Measurements from ENCODE around the gene CAPN11.

CAPN11 gene

DNA sequence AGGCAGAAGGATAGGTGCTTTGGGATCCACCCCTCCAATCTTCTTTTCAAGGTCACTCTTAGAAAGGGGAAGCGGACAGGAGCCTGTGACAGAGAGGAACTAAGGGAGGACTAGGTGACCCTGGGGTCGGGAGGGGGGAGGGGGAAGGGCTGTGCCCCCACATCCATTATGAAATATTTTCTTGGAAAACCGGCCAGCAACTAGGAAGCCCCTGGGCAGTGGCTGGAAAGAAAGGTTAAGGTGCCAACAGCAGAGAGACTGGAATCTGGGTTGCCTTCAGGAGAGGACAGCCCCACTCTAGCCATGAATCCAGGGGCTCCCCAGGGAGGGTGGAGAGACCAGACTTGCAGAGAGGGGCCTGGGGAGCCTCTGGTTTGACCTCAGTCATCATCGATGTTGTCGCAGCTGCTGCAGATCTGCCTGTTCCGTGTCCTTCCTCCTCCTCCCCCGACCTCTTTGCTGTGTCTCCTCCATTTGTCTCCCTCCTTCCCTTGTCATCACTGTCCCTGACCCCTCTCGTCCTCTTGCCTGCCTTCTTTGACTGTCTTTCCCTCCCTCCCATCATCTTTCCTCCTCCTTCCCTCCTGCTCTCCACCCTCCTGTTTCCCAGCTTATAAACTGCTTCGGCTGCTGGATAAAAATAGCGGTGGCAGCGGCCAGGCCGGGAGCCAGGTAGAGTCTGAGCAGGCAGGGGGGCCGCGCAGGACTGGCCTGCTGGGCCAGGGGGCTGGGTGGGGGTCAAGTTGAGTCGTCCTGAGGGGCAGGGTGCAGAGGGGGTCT is 67.9 kb downstream of the CAPN11 start:
- no peak overlapping the region for H3K4me3 ChIP-seq (ENCODE audit: low read depth in 1 of 2, low read length in 2 of 2)
- ATAC-seq (ENCODE audit: insufficient read depth, low read depth): no peak

DNA sequence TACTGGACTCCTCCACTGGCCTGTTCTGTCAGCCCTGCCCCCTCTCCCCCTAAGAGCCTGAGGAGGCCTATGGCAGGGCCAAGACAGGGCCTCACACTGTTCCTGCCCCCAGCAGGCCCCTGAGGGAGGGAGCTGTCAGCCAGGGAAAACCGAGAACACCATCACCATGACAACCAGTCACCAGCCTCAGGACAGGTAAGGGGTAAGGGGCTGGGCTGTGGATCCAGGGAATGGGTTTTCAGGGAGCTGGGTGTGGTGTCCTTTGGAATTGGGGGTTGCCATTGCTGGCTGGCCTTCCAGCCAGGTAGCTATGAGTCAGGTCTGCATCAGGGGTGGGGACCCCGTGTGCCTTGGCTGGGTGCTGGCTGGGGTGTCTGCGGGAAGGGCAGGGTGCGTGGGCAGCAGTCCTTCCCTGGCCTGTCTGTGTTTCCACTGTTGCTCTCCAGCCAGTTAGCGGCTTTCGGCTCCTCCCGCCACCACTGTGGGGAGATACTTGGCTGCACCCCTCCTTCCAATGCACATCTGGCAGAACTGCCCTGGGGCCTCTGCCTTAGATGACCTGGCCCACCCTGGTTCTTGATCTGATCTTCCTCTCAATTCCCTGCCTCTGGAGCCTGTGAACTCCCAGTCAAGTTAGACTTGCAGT is 68.7 kb downstream of the CAPN11 start:
- TF ChIP-seq EZH2 (IDR thresholded peaks at IDR 0.05; ENCODE audit: borderline replicate concordance, low read depth, low read length, severe bottlenecking): no peak
- TF ChIP-seq, protein P1, sequence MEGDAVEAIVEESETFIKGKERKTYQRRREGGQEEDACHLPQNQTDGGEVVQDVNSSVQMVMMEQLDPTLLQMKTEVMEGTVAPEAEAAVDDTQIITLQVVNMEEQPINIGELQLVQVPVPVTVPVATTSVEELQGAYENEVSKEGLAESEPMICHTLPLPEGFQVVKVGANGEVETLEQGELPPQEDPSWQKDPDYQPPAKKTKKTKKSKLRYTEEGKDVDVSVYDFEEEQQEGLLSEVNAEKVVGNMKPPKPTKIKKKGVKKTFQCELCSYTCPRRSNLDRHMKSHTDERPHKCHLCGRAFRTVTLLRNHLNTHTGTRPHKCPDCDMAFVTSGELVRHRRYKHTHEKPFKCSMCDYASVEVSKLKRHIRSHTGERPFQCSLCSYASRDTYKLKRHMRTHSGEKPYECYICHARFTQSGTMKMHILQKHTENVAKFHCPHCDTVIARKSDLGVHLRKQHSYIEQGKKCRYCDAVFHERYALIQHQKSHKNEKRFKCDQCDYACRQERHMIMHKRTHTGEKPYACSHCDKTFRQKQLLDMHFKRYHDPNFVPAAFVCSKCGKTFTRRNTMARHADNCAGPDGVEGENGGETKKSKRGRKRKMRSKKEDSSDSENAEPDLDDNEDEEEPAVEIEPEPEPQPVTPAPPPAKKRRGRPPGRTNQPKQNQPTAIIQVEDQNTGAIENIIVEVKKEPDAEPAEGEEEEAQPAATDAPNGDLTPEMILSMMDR (IDR thresholded peaks at IDR 0.05; ENCODE audit: borderline replicate concordance, extremely low read depth, low read length, poor library complexity, severe bottlenecking): no peak
- H3K4me2 ChIP-seq (ENCODE audit: insufficient read depth, low read length): no peak overlapping the region

More for the DNA sequence above, 67.9 kb downstream of the CAPN11 start:
- no peak for DNase-seq
- peaks cover 45% of the 10 kb centered on the region for H3K4me1 ChIP-seq (ENCODE audit: insufficient read depth, low read length)
- H3K9me3 ChIP-seq (ENCODE audit: insufficient read depth, low read length, severe bottlenecking): no peaks in the 10 kb centered on the region
- peaks cover 27% of the 10 kb centered on the region for H4K20me1 ChIP-seq (ENCODE audit: insufficient read depth, low read length)
- TF ChIP-seq, protein P1 (IDR thresholded peaks at IDR 0.05; ENCODE audit: borderline replicate concordance, extremely low read depth, low read length, poor library complexity, severe bottlenecking): no peak
- TF ChIP-seq EZH2 (IDR thresholded peaks at IDR 0.05; ENCODE audit: borderline replicate concordance, low read depth, low read length, severe bottlenecking): no peak
- peaks cover 36% of the 10 kb centered on the region for H3K36me3 ChIP-seq (ENCODE audit: insufficient read depth, low read length)
- H3K27me3 ChIP-seq (ENCODE audit: insufficient read depth, low read length, poor library complexity): no peaks in the 10 kb centered on the region
- peaks cover 23% of the 10 kb centered on the region for H3K79me2 ChIP-seq (ENCODE audit: insufficient read depth, low read length)
- peak overlapping the region; percentile 39; the same call in 1 of the 2 replicates for H3K4me2 ChIP-seq (ENCODE audit: insufficient read depth, low read length)
- H3K9ac ChIP-seq (ENCODE audit: low read depth, low read length): peak overlapping the region; percentile 35; the same call in 1 of the 2 replicates
- no peak overlapping the region for H2AFZ ChIP-seq (ENCODE audit: low read depth, low read length)
- H3K27ac ChIP-seq (ENCODE audit: low read length): no peak overlapping the region

DNA sequence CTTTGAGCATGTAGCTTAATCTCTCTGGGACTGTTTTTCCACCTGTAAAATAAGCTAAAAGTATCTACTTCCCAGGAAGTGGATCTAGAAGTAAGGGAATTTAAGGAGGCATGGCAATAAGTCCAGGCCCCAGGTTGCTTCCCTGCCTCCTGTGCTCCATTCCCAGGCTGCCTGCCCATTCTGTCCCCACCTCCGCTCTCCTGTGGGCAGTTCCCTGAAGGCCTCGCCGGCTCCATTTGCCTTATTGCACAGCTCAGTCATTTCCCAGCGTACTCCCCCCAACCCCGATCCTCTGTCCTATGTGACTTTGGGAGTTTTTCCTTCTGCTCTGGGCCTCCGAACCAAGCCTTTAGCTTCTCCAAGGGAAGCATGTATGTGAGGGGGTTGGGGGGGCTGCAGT is 69.4 kb downstream of the CAPN11 start:
- H3K27me3 ChIP-seq (ENCODE audit: insufficient read depth, low read length, poor library complexity): no peaks in the 10 kb centered on the region
- H3K9me3 ChIP-seq (ENCODE audit: insufficient read depth, low read length, severe bottlenecking): no peaks in the 10 kb centered on the region
- no peak overlapping the region for H2AFZ ChIP-seq (ENCODE audit: low read depth, low read length)
- H4K20me1 ChIP-seq (ENCODE audit: insufficient read depth, low read length): peaks cover 27% of the 10 kb centered on the region
- DNase-seq: no peak
- ATAC-seq (ENCODE audit: insufficient read depth, low read depth): no peak
- H3K9ac ChIP-seq (ENCODE audit: low read depth, low read length): no peak overlapping the region
- H3K4me3 ChIP-seq (ENCODE audit: low read depth in 1 of 2, low read length in 2 of 2): no peak overlapping the region
- peaks cover 50% of the 10 kb centered on the region for H3K36me3 ChIP-seq (ENCODE audit: insufficient read depth, low read length)
- TF ChIP-seq, protein P1 (IDR thresholded peaks at IDR 0.05; ENCODE audit: borderline replicate concordance, extremely low read depth, low read length, poor library complexity, severe bottlenecking): no peak
- H3K4me2 ChIP-seq (ENCODE audit: insufficient read depth, low read length): no peak overlapping the region
- H3K27ac ChIP-seq (ENCODE audit: low read length): no peak overlapping the region
- peaks cover 39% of the 10 kb centered on the region for H3K4me1 ChIP-seq (ENCODE audit: insufficient read depth, low read length)
- peaks cover 23% of the 10 kb centered on the region for H3K79me2 ChIP-seq (ENCODE audit: insufficient read depth, low read length)

More for the DNA sequence above, 68.7 kb downstream of the CAPN11 start:
- Histone ChIP-seq H3K9ac (ENCODE audit: low read depth, low read length) (no peak overlapping the region), H3K79me2 (ENCODE audit: insufficient read depth, low read length) (peaks cover 23% of the 10 kb centered on the region), H3K36me3 (ENCODE audit: insufficient read depth, low read length) (peaks cover 42% of the 10 kb centered on the region), H3K27ac (ENCODE audit: low read length) (no peak overlapping the region), H3K4me3 (ENCODE audit: low read depth in 1 of 2, low read length in 2 of 2) (no peak overlapping the region), H4K20me1 (ENCODE audit: insufficient read depth, low read length) (peaks cover 27% of the 10 kb centered on the region), H2AFZ (ENCODE audit: low read depth, low read length) (no peak overlapping the region), H3K4me1 (ENCODE audit: insufficient read depth, low read length) (peaks cover 45% of the 10 kb centered on the region), H3K27me3 (ENCODE audit: insufficient read depth, low read length, poor library complexity) (no peaks in the 10 kb centered on the region), H3K9me3 (ENCODE audit: insufficient read depth, low read length, severe bottlenecking) (no peaks in the 10 kb centered on the region)
- DNase-seq: no peak
- ATAC-seq (ENCODE audit: insufficient read depth, low read depth): no peak

All from DND-41 (cell line).